Ishikawa (cell line): Measurements from ENCODE around the gene WHRN.

Source experiments
- CEBPB ChIP-seq: IDR thresholded peaks from 2 replicates; pipeline ENCODE4 v1.6.1; 2012
- EGR1 ChIP-seq: IDR thresholded peaks from 2 replicates; pipeline ENCODE4 v1.6.1; 2012
- EP300 ChIP-seq: IDR thresholded peaks from 2 replicates; pipeline ENCODE4 v1.6.1; 2012; ENCODE audit warnings: borderline replicate concordance
- FOXM1 ChIP-seq: IDR thresholded peaks from 2 replicates; pipeline ENCODE4 v1.6.1; 2012; ENCODE audit warnings: low read depth, borderline replicate concordance
- NFIC ChIP-seq: IDR thresholded peaks from 2 replicates; pipeline ENCODE4 v1.6.1; 2012
- RAD21 ChIP-seq: IDR thresholded peaks from 2 replicates; pipeline ENCODE4 v1.6.1; 2012; ENCODE audit warnings: low read depth
- REST ChIP-seq: IDR thresholded peaks from 2 replicates; pipeline ENCODE4 v1.6.1; 2012; ENCODE audit warnings: low read depth, mild to moderate bottlenecking
- TAF1 ChIP-seq: IDR thresholded peaks from 2 replicates; pipeline ENCODE4 v1.6.1; 2012; ENCODE audit warnings: low read depth, mild to moderate bottlenecking
- TCF12 ChIP-seq: IDR thresholded peaks from 2 replicates; pipeline ENCODE4 v1.6.1; 2012; ENCODE audit warnings: low read depth
- TEAD4 ChIP-seq: IDR thresholded peaks from 2 replicates; pipeline ENCODE4 v1.6.1; 2012
- YY1 ChIP-seq: IDR thresholded peaks from 2 replicates; pipeline ENCODE4 v1.6.1; 2012; ENCODE audit warnings: low read depth
- ZBTB7A ChIP-seq: IDR thresholded peaks from 2 replicates; pipeline ENCODE4 v1.6.1; 2012; ENCODE audit warnings: low read depth
- TF ChIP-seq, protein P1 (sequence below): IDR thresholded peaks from 2 replicates; pipeline ENCODE4 v1.6.1; 2012
- TF ChIP-seq, protein P2 (sequence below): IDR thresholded peaks from 2 replicates; pipeline ENCODE4 v1.6.1; 2012

GRCh38 chr9:114518120-114518519 lies 12.8 kb upstream of the WHRN start:
- TF ChIP-seq EP300 = no peak
- TF ChIP-seq, protein P1, sequence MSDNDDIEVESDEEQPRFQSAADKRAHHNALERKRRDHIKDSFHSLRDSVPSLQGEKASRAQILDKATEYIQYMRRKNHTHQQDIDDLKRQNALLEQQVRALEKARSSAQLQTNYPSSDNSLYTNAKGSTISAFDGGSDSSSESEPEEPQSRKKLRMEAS = no peak
- no peak for TF ChIP-seq CEBPB
- no peak for TF ChIP-seq YY1
- no peak for TF ChIP-seq TEAD4
- TF ChIP-seq, protein P2, sequence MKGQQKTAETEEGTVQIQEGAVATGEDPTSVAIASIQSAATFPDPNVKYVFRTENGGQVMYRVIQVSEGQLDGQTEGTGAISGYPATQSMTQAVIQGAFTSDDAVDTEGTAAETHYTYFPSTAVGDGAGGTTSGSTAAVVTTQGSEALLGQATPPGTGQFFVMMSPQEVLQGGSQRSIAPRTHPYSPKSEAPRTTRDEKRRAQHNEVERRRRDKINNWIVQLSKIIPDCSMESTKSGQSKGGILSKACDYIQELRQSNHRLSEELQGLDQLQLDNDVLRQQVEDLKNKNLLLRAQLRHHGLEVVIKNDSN = no peak
- TF ChIP-seq RAD21 = no peak
- TF ChIP-seq REST = no peak
- no peak for TF ChIP-seq EGR1
- no peak for TF ChIP-seq TAF1
- TF ChIP-seq FOXM1 = no peak
- no peak for TF ChIP-seq TCF12
- no peak for TF ChIP-seq NFIC
- TF ChIP-seq ZBTB7A = no peak
